ENCODE results near the gene ABHD12B. TPM values are rescaled to one million over a fixed set of nuclear protein-coding genes. Genes with fewer than 3 reads are reported as not detected.

ABHD12B gene
- total and polyA plus RNA-seq, 9 of the 15 experiments (the other 6 are each of a cell fraction or from before 2014, with no cell fraction given) = not detected

DNA sequence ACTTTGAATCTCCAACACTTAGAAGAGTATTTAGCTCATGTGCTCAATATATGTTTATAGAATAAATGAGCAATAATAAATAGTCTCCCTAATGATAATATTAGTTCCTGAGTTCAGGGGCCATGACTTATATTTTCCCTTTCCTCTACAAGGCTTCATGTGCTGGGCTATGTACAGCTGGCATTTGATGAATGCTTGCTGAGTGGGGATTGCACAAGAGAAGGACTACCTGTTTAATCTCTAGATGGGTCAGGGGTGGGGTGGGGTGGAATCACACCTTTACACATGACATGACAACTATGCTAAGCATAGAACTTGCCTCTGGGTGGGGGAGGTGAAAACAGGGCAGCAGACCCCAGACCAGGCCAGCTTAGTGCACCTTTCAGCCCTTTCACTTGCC is 7.6 kb upstream of the ABHD12B start (continued):
- TF ChIP-seq FIP1L1 (IDR thresholded peaks at IDR 0.05; ENCODE audit: low read depth, low read length, poor library complexity, severe bottlenecking) (no peak), TAF1 (IDR thresholded peaks at IDR 0.05; ENCODE audit: control insufficient read depth, extremely low read depth, insufficient read depth, low read length, severe bottlenecking) (no peak), RBM39 (optimal IDR thresholded peaks at IDR 0.05; ENCODE audit: low read depth, low read length) (no peak), CREBBP (IDR thresholded peaks at IDR 0.05; ENCODE audit: low read depth, low read length) (no peak), ZNF696 (CRISPR knock-in tag; conservative IDR thresholded peaks at IDR 0.05) (no peak), ZNF133 (CRISPR knock-in tag; IDR thresholded peaks at IDR 0.05) (no peak), HDAC3 (IDR thresholded peaks at IDR 0.05; ENCODE audit: borderline replicate concordance, partially characterized antibody) (no peak), NFE2L1 (tag; IDR thresholded peaks at IDR 0.05; ENCODE audit: borderline replicate concordance, low read depth) (no peak), TAF15 (IDR thresholded peaks at IDR 0.05; ENCODE audit: low read depth, low read length) (no peak), MCM7 (IDR thresholded peaks at IDR 0.05) (no peak), ZNF695 (CRISPR knock-in tag; IDR thresholded peaks at IDR 0.05) (no peak), TBL1XR1 (IDR thresholded peaks at IDR 0.05; ENCODE audit: low read length in 2 of 2) (no peak), TRIM24 (IDR thresholded peaks at IDR 0.05) (no peak), BRF1 (IDR thresholded peaks at IDR 0.05; ENCODE audit: borderline replicate concordance, extremely low read depth, insufficient read length) (no peak), SIN3A (IDR thresholded peaks at IDR 0.05; ENCODE audit: borderline replicate concordance in 2 of 2, control insufficient read depth in 1 of 2, low read depth in 2 of 2, low read length in 2 of 2) (no peak)
